ENCODE measurements around the gene LILRA6. TPM values are rescaled to one million over a fixed set of nuclear protein-coding genes. Genes with fewer than 3 reads are reported as not detected.
"Not testable (repeated sequence)": the region's sequence is repeated elsewhere in the genome, so short reads cannot be mapped to it uniquely, and the experiment has no call there.

Gene LILRA6
- total RNA-seq, 1 donor from 2014 or later: not detected

- no peak for TF ChIP-seq CTCF (conservative IDR thresholded peaks at IDR 0.05; ENCODE audit: low read depth, low read length)
- no peak overlapping the region for H3K4me3 ChIP-seq (ENCODE audit: low read depth, low read length)
- DNase-seq (ENCODE audit: low read depth): no peak
These were observed 25.7 kb downstream of the LILRA6 start for GRCh38 chr19:54216869-54217268.

GRCh38 chr19:54214734-54215133 lies 27.9 kb downstream of the LILRA6 start:
- not testable (repeated sequence) for DNase-seq (ENCODE audit: low read depth); H3K4me3 ChIP-seq (ENCODE audit: low read depth, low read length)

- H3K4me3 ChIP-seq (ENCODE audit: low read depth, low read length); DNase-seq (ENCODE audit: low read depth): not testable (repeated sequence)
These were observed 28.4 kb downstream of the LILRA6 start for GRCh38 chr19:54214217-54214616.

GRCh38 chr19:54211235-54211634 lies 31.4 kb downstream of the LILRA6 start:
- DNase-seq (ENCODE audit: low read depth): no peak
- no peak overlapping the region for H3K4me3 ChIP-seq (ENCODE audit: low read depth, low read length)
- peak; percentile 5 for TF ChIP-seq CTCF (conservative IDR thresholded peaks at IDR 0.05; ENCODE audit: low read depth, low read length)

GRCh38 chr19:54209811-54210494 lies 32.6 kb downstream of the LILRA6 start:
- no peak overlapping the region for H3K4me3 ChIP-seq (ENCODE audit: low read depth, low read length)
- TF ChIP-seq CTCF (conservative IDR thresholded peaks at IDR 0.05; ENCODE audit: low read depth, low read length): no peak
- DNase-seq (ENCODE audit: low read depth): peak; percentile 90

- DNase-seq (ENCODE audit: low read depth): no peak
- no peak for TF ChIP-seq CTCF (conservative IDR thresholded peaks at IDR 0.05; ENCODE audit: low read depth, low read length)
- no peak overlapping the region for H3K4me3 ChIP-seq (ENCODE audit: low read depth, low read length)
These were observed 33.4 kb downstream of the LILRA6 start for GRCh38 chr19:54209058-54209810.

- no peak for DNase-seq (ENCODE audit: low read depth)
- no peak overlapping the region for H3K4me3 ChIP-seq (ENCODE audit: low read depth, low read length)
- no peak for TF ChIP-seq CTCF (conservative IDR thresholded peaks at IDR 0.05; ENCODE audit: low read depth, low read length)
These were observed 33.9 kb downstream of the LILRA6 start for GRCh38 chr19:54208784-54209057.

All from epithelial cell of proximal tubule (primary cell).